GM12865 (cell line): ENCODE measurements around the gene CLK3.
"Not testable (repeated sequence)": the region's sequence is repeated elsewhere in the genome, so short reads cannot be mapped to it uniquely, and the experiment has no call there.

ENCODE experiments used
- DNase-seq: peaks from one replicate; pipeline ENCODE4 v3.0.0; 2010; ENCODE audit warnings: low read depth
- H3K4me3 ChIP-seq: 2 replicates; pipeline ENCODE4 v1.5.1; 2011; ENCODE audit warnings: mild to moderate bottlenecking, low read depth, low read length, control low read depth
- CTCF ChIP-seq: IDR thresholded peaks from 2 replicates; pipeline ENCODE4 v1.5.1; 2011; ENCODE audit warnings: low read length, control low read depth, low read depth, inconsistent platforms; ENCODE audit not compliant: insufficient read depth; ENCODE audit errors: missing control alignments

The CLK3 gene

GRCh38 chr15:74653426-74654102, 37.9 kb downstream of the CLK3 start:
- no peak for TF ChIP-seq CTCF
- peak; percentile 61 for DNase-seq
- no peak overlapping the region for H3K4me3 ChIP-seq

GRCh38 chr15:74655424-74655823, 39.8 kb downstream of the CLK3 start:
- no peak overlapping the region for H3K4me3 ChIP-seq
- peak; percentile 83 for DNase-seq
- no peak for TF ChIP-seq CTCF

- TF ChIP-seq CTCF = no peak
- H3K4me3 ChIP-seq = no peak overlapping the region
- DNase-seq = no peak
Observed at GRCh38 chr15:74656935-74657535, 41.4 kb downstream of the CLK3 start.

- no peak for TF ChIP-seq CTCF
- H3K4me3 ChIP-seq = no peak overlapping the region
- no peak for DNase-seq
Observed at GRCh38 chr15:74657846-74658245, 42.2 kb downstream of the CLK3 start.

GRCh38 chr15:74661280-74661679, 45.6 kb downstream of the CLK3 start:
- DNase-seq, H3K4me3 ChIP-seq: not testable (repeated sequence)

GRCh38 chr15:74662064-74662860, 46.6 kb downstream of the CLK3 start:
- H3K4me3 ChIP-seq = no peak overlapping the region
- TF ChIP-seq CTCF = no peak
- DNase-seq = no peak

- H3K4me3 ChIP-seq = no peak overlapping the region
- TF ChIP-seq CTCF = no peak
- DNase-seq = no peak
Observed at GRCh38 chr15:74663303-74664027, 47.8 kb downstream of the CLK3 start.
